Naive thymus-derived CD4-positive, alpha-beta T cell (primary cell): ENCODE data around the gene NSDHL. TPM values are rescaled to one million over a fixed set of nuclear protein-coding genes. Genes with fewer than 3 reads are reported as not detected.
A peak's percentile ranks its signal among the peaks of the same experiment; 100 is the strongest.

Experiments
- ATAC-seq: fragments of 150-1000 bp; cut with Tn5 transposase; 2 replicates; pipeline ENCODE4 v1.10.0; 2021; ENCODE audit warnings: mild to moderate bottlenecking, moderate library complexity
- CTCF ChIA-PET: fragments of 350-600 bp; sonication (Branson Sonifier 250); formaldehyde crosslinking; loops from one replicate; lab custom pipeline; 2021; ENCODE audit warnings: antibody characterized with exemption; lab: Charles Lee
- POLR2A ChIA-PET: fragments of 350-600 bp; sonication (Branson Sonifier 250); formaldehyde crosslinking; loops from one replicate; lab custom pipeline; 2021; ENCODE audit warnings: antibody characterized with exemption, inconsistent platforms; lab: Charles Lee
- DNase-seq, 9 donors: peaks; one replicate each; pipeline versions ENCODE4 v3.0.0 to v3.0.0-alpha.2; 2020 to 2022; ENCODE audit warnings: mixed read lengths in 1 of 9
- H3K27ac ChIP-seq: one replicate; pipeline ENCODE4 v1.7.0; 2013; ENCODE audit warnings: mild to moderate bottlenecking, low read depth, low read length, moderate library complexity
- H3K27me3 ChIP-seq, 2 donors: one replicate each; pipeline ENCODE4 v1.7.0; 2013; ENCODE audit warnings: low read length in 2 of 2, mild to moderate bottlenecking in 2 of 2, moderate library complexity in 2 of 2; ENCODE audit not compliant: control insufficient read depth in 2 of 2, insufficient read depth in 2 of 2
- H3K36me3 ChIP-seq, 3 experiments: 1 replicate in 2 of 3; 2 replicates in 1 of 3; pipeline ENCODE4 v1.7.0; 2013; ENCODE audit warnings: low read length in 3 of 3, mild to moderate bottlenecking in 3 of 3, moderate library complexity in 1 of 3; ENCODE audit not compliant: insufficient read depth in 3 of 3, control insufficient read depth in 2 of 3
- H3K4me1 ChIP-seq, 2 donors: one replicate each; pipeline ENCODE4 v1.7.0; 2013; ENCODE audit warnings: low read length in 2 of 2, mild to moderate bottlenecking in 2 of 2, moderate library complexity in 1 of 2; ENCODE audit not compliant: control insufficient read depth in 2 of 2, insufficient read depth in 2 of 2
- H3K4me3 ChIP-seq: 2 replicates; pipeline ENCODE4 v1.7.0; 2013; ENCODE audit warnings: mild to moderate bottlenecking, low read length
- H3K9me3 ChIP-seq, 3 experiments: 1 replicate in 2 of 3; 2 replicates in 1 of 3; pipeline ENCODE4 v1.7.0; 2013; ENCODE audit warnings: low read length in 3 of 3; ENCODE audit not compliant: control insufficient read depth in 2 of 3
- H3K27ac Mint-ChIP-seq, 9 donors: one replicate each; pipeline ENCODE4 v1.8.0; 2020 to 2022; ENCODE audit warnings: mixed read lengths in 9 of 9, mild to moderate bottlenecking in 8 of 9, moderate library complexity in 5 of 9, inconsistent platforms in 2 of 9
- H3K27me3 Mint-ChIP-seq, 5 donors: one replicate each; pipeline ENCODE4 v1.8.0; 2021 to 2022; ENCODE audit warnings: mixed read lengths in 5 of 5, mild to moderate bottlenecking in 1 of 5
- H3K36me3 Mint-ChIP-seq, 5 donors: one replicate each; pipeline ENCODE4 v1.8.0; 2020 to 2022; ENCODE audit warnings: mixed read lengths in 5 of 5, mild to moderate bottlenecking in 3 of 5, inconsistent platforms in 1 of 5
- H3K4me1 Mint-ChIP-seq, 7 donors: one replicate each; pipeline ENCODE4 v1.8.0; 2020 to 2022; ENCODE audit warnings: mixed read lengths in 7 of 7, mild to moderate bottlenecking in 3 of 7, inconsistent platforms in 1 of 7
- H3K4me3 Mint-ChIP-seq, 10 donors: one replicate each; pipeline ENCODE4 v1.8.0; 2020 to 2022; ENCODE audit warnings: mild to moderate bottlenecking in 10 of 10, mixed read lengths in 10 of 10, moderate library complexity in 6 of 10, inconsistent platforms in 2 of 10
- H3K9me3 Mint-ChIP-seq, 11 donors: one replicate each; pipeline ENCODE4 v1.8.0; 2020 to 2022; ENCODE audit warnings: mixed read lengths in 11 of 11, mild to moderate bottlenecking in 4 of 11, inconsistent platforms in 1 of 11, moderate library complexity in 1 of 11
- intact Hi-C, 2 donors: fragments of 100-400 bp; cut with micrococcal nuclease; formaldehyde crosslinking; loops; one replicate each; pipeline ENCODE4 v1.15.1; 2023
- polyA plus RNA-seq, 2 donors: library from polyadenylated mRNA; unstranded; fragments of 300-500 nt; fragmentation: Illumina TruSeq; gene quantifications; one replicate each; pipeline ENCODE4 v1.2.3, GENCODE V29; 2021
- total RNA-seq, 6 experiments: library from RNA in 5 of 6; stranded (reverse) in 5 of 6; gene quantifications; 1 replicate in 5 of 6; 2 replicates in 1 of 6; pipeline ENCODE4 v1.2.3 and lab custom pipeline; 2021 to 2026

The NSDHL gene
- total and polyA plus RNA-seq, 7 experiments from 2014 or later, result 3.3 to 14.6 (median 7.2) TPM

GRCh38 chrX:152884171-152884570 lies 53.3 kb downstream of the NSDHL start:
- CTCF ChIA-PET, result no interaction called here
- H3K9me3 ChIP-seq, result no peaks in the 10 kb centered on the region
- H3K27me3 ChIP-seq, result no peaks in the 10 kb centered on the region
- Mint-ChIP-seq H3K36me3 (no peaks in the 10 kb centered on the region), H3K4me3 (no peak overlapping the region), H3K4me1 (no peaks in the 10 kb centered on the region), H3K27me3 (peaks cover under 1 to 10% (median 5%) of the 10 kb centered on the region in 5 donors), H3K27ac (no peak overlapping the region), H3K9me3 (peaks cover 0 to 6% (median 0%) of the 10 kb centered on the region in 11 donors)
- H3K27ac ChIP-seq, result no peak overlapping the region
- intact Hi-C loops, result no loop called here
- POLR2A ChIA-PET, result no interaction called here
- ATAC-seq (no peak), DNase-seq (no peak)
- no peaks in the 10 kb centered on the region for H3K36me3 ChIP-seq
- H3K4me1 ChIP-seq, result no peaks in the 10 kb centered on the region
- no peak overlapping the region for H3K4me3 ChIP-seq

GRCh38 chrX:152886716-152887115 lies 55.9 kb downstream of the NSDHL start:
- Histone ChIP-seq H3K4me3 (no peak overlapping the region), H3K36me3 (no peaks in the 10 kb centered on the region), H3K27ac (no peak overlapping the region), H3K9me3 (no peaks in the 10 kb centered on the region), H3K4me1 (no peaks in the 10 kb centered on the region), H3K27me3 (no peaks in the 10 kb centered on the region)
- ATAC-seq (no peak), DNase-seq (no peak)
- no peak overlapping the region for H3K27ac Mint-ChIP-seq
- peaks cover 0 to 10% (median 0%) of the 10 kb centered on the region in 7 donors for H3K4me1 Mint-ChIP-seq
- peaks cover 0 to 6% (median 0%) of the 10 kb centered on the region in 11 donors for H3K9me3 Mint-ChIP-seq
- CTCF ChIA-PET, result no interaction called here
- no peak overlapping the region for H3K4me3 Mint-ChIP-seq
- H3K27me3 Mint-ChIP-seq, result peaks cover 19 to 31% (median 24%) of the 10 kb centered on the region in 5 donors
- H3K36me3 Mint-ChIP-seq, result no peaks in the 10 kb centered on the region
- POLR2A ChIA-PET, result no interaction called here
- intact Hi-C loops, result no loop called here

GRCh38 chrX:152892499-152892898 lies 61.6 kb downstream of the NSDHL start:
- no peak for DNase-seq
- Mint-ChIP-seq H3K27me3 (peaks cover 32 to 42% (median 34%) of the 10 kb centered on the region in 5 donors), H3K9me3 (no peaks in the 10 kb centered on the region), H3K27ac (no peak overlapping the region), H3K4me1 (peaks cover 0 to 10% (median 4%) of the 10 kb centered on the region in 7 donors), H3K36me3 (no peaks in the 10 kb centered on the region), H3K4me3 (no peak overlapping the region)
- intact Hi-C loops, result no loop called here
- no peaks in the 10 kb centered on the region for H3K36me3 ChIP-seq
- no peaks in the 10 kb centered on the region for H3K27me3 ChIP-seq
- no peak for ATAC-seq
- no peak overlapping the region for H3K27ac ChIP-seq
- POLR2A ChIA-PET, result no interaction called here
- H3K9me3 ChIP-seq, result no peaks in the 10 kb centered on the region
- H3K4me1 ChIP-seq, result no peaks in the 10 kb centered on the region
- CTCF ChIA-PET, result no interaction called here
- H3K4me3 ChIP-seq, result no peak overlapping the region

- ATAC-seq (no peak), DNase-seq (no peak)
- Histone ChIP-seq H3K4me1 (no peaks in the 10 kb centered on the region), H3K27ac (no peak overlapping the region), H3K4me3 (no peak overlapping the region), H3K27me3 (no peaks in the 10 kb centered on the region), H3K36me3 (no peaks in the 10 kb centered on the region), H3K9me3 (no peaks in the 10 kb centered on the region)
- H3K9me3 Mint-ChIP-seq, result no peaks in the 10 kb centered on the region
- H3K4me3 Mint-ChIP-seq, result no peak overlapping the region
- ChIA-PET CTCF (no interaction called here), POLR2A (no interaction called here)
- intact Hi-C loops, result no loop called here
- H3K27me3 Mint-ChIP-seq, result peaks cover 30 to 41% (median 33%) of the 10 kb centered on the region in 5 donors
- H3K36me3 Mint-ChIP-seq, result no peaks in the 10 kb centered on the region
- H3K27ac Mint-ChIP-seq, result no peak overlapping the region
- peaks cover 0 to 10% (median 4%) of the 10 kb centered on the region in 7 donors for H3K4me1 Mint-ChIP-seq
These were observed 62.4 kb downstream of the NSDHL start for GRCh38 chrX:152892999-152893891.

- POLR2A ChIA-PET, result no interaction called here
- no peaks in the 10 kb centered on the region for H3K27me3 ChIP-seq
These were observed 63.2 kb downstream of the NSDHL start for GRCh38 chrX:152893980-152894610.

DNA sequence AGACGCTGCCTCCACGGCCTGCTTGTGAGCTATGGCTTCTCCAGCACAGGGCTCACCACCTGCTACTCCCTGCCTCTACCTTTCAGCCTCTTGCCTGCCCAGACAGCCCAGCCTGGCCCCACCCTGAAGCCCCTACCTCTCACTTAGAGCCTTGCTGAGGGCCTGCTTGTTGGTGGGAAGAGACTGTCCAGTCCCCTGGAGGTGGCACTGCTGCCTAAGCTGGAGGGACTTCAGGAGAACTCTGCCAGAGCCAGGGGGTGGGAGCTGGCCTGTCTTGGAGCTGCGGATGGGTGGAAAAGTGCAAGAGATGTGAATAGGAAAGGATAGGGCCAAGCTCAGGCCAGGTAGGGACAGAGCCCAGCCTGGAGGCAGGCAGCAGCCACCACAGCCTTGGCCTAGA lies 64.3 kb downstream of the NSDHL start:
- intact Hi-C loops, result no loop called here
- Mint-ChIP-seq H3K27me3 (peaks cover 22 to 32% (median 24%) of the 10 kb centered on the region in 5 donors), H3K4me3 (peak overlapping the region in 1 of 10 donors; percentile 21), H3K4me1 (peaks cover 0 to 10% (median 4%) of the 10 kb centered on the region in 7 donors), H3K36me3 (no peaks in the 10 kb centered on the region), H3K27ac (no peak overlapping the region), H3K9me3 (no peaks in the 10 kb centered on the region)
- H3K9me3 ChIP-seq, result no peaks in the 10 kb centered on the region
- H3K4me1 ChIP-seq, result no peaks in the 10 kb centered on the region
- no peak overlapping the region for H3K27ac ChIP-seq
- no peak overlapping the region for H3K4me3 ChIP-seq
- ATAC-seq (no peak), DNase-seq (no peak)
- POLR2A ChIA-PET, result no interaction called here
- no peaks in the 10 kb centered on the region for H3K36me3 ChIP-seq
- no peaks in the 10 kb centered on the region for H3K27me3 ChIP-seq
- CTCF ChIA-PET, result no interaction called here

More at GRCh38 chrX:152893980-152894610, 63.2 kb downstream of the NSDHL start:
- Mint-ChIP-seq H3K4me3 (no peak overlapping the region), H3K9me3 (no peaks in the 10 kb centered on the region), H3K27ac (no peak overlapping the region), H3K4me1 (peaks cover 0 to 10% (median 4%) of the 10 kb centered on the region in 7 donors), H3K27me3 (peaks cover 26 to 42% (median 32%) of the 10 kb centered on the region in 5 donors), H3K36me3 (no peaks in the 10 kb centered on the region)
- Histone ChIP-seq H3K4me1 (no peaks in the 10 kb centered on the region), H3K4me3 (no peak overlapping the region), H3K36me3 (no peaks in the 10 kb centered on the region), H3K27ac (no peak overlapping the region), H3K9me3 (no peaks in the 10 kb centered on the region)
- intact Hi-C loops, result no loop called here
- CTCF ChIA-PET, result no interaction called here
- DNase-seq (no peak), ATAC-seq (no peak)
